Stomach (tissue), 4 donors: ENCODE data around the gene MAN1B1.

Experiments
- CTCF ChIP-seq, 7 experiments: fragments of 450-650 bp in 4 of 7; fragments of 200-600 bp in 3 of 7; sonication (generic) in 3 of 7; IDR thresholded peaks; one replicate each; pipeline ENCODE4 v1.5.1; 2016 to 2019; ENCODE audit warnings: antibody characterized with exemption in 7 of 7, control low read depth in 2 of 7, mild to moderate bottlenecking in 1 of 7
- POLR2A ChIP-seq, 4 donors: fragments of 450-650 bp; IDR thresholded peaks; one replicate each; pipeline ENCODE4 v1.6.1; 2016; ENCODE audit warnings: antibody characterized with exemption in 4 of 4, control low read depth in 2 of 4, mild to moderate bottlenecking in 1 of 4, moderate library complexity in 1 of 4

- TF ChIP-seq CTCF (IDR thresholded peaks at IDR 0.05) (no peak), POLR2A (IDR thresholded peaks at IDR 0.05) (no peak)
Observed at GRCh38 chr9:137116728-137117127, 29.9 kb downstream of the MAN1B1 start.
